HG02642 (cell line): ENCODE measurements around the gene TMCC1.

Experiments used
- ATAC-seq: cut with Tn5 transposase; IDR thresholded peaks from one replicate; pipeline ENCODE4 v1.9.1; 2021; ENCODE audit warnings: mild to moderate bottlenecking; ENCODE audit not compliant: unreplicated experiment, poor library complexity

Gene TMCC1

GRCh38 chr3:129632056-129632455 is 261.5 kb downstream of the TMCC1 start:
- ATAC-seq: no peak

- no peak for ATAC-seq
These were observed 264.5 kb downstream of the TMCC1 start for GRCh38 chr3:129629011-129629410.

- no peak for ATAC-seq
These were observed 265.4 kb downstream of the TMCC1 start for GRCh38 chr3:129628169-129628522.

- peak; percentile 12 for ATAC-seq
These were observed 266.0 kb downstream of the TMCC1 start for GRCh38 chr3:129627350-129628168.

GRCh38 chr3:129626744-129627349 is 266.7 kb downstream of the TMCC1 start:
- peak; percentile 92 for ATAC-seq

GRCh38 chr3:129625072-129625874 is 268.2 kb downstream of the TMCC1 start:
- no peak for ATAC-seq

GRCh38 chr3:129624347-129625071 is 269.0 kb downstream of the TMCC1 start:
- no peak for ATAC-seq

- ATAC-seq: no peak
These were observed 269.9 kb downstream of the TMCC1 start for GRCh38 chr3:129623447-129624118.

- no peak for ATAC-seq
These were observed 270.6 kb downstream of the TMCC1 start for GRCh38 chr3:129622933-129623332.

GRCh38 chr3:129622226-129622874 is 271.2 kb downstream of the TMCC1 start:
- ATAC-seq: no peak

GRCh38 chr3:129621626-129622225 is 271.8 kb downstream of the TMCC1 start:
- ATAC-seq: no peak

GRCh38 chr3:129620828-129621559 is 272.5 kb downstream of the TMCC1 start:
- no peak for ATAC-seq

GRCh38 chr3:129619726-129620162 is 273.8 kb downstream of the TMCC1 start:
- no peak for ATAC-seq

GRCh38 chr3:129618901-129619671 is 274.4 kb downstream of the TMCC1 start:
- ATAC-seq: no peak

- ATAC-seq: no peak
These were observed 275.2 kb downstream of the TMCC1 start for GRCh38 chr3:129618186-129618820.

GRCh38 chr3:129617381-129618185 is 275.9 kb downstream of the TMCC1 start:
- no peak for ATAC-seq
